ENCODE data around the gene MED13L. TPM values are rescaled to one million over a fixed set of nuclear protein-coding genes. Genes with fewer than 3 reads are reported as not detected.
"Not testable (repeated sequence)": the region's sequence is repeated elsewhere in the genome, so short reads cannot be mapped to it uniquely, and the experiment has no call there.

MED13L gene
- total RNA-seq, 1 donor from 2014 or later, result 89.0 TPM

GRCh38 chr12:116288735-116289134, 11.2 kb upstream of the MED13L start:
- H3K27me3 Mint-ChIP-seq (ENCODE audit: low read depth), result peaks cover 3% of the 10 kb centered on the region
- H3K9me3 Mint-ChIP-seq, result no peaks in the 10 kb centered on the region
- no peak overlapping the region for H3K4me3 Mint-ChIP-seq
- no peaks in the 10 kb centered on the region for H3K36me3 Mint-ChIP-seq (ENCODE audit: low read depth)
- H3K4me1 Mint-ChIP-seq, result peaks cover 21% of the 10 kb centered on the region
- no peak for DNase-seq (ENCODE audit: low read depth, low spot score)
- no peak overlapping the region for H3K27ac Mint-ChIP-seq (ENCODE audit: unreplicated experiment)
- no peak for TF ChIP-seq CTCF (conservative IDR thresholded peaks at IDR 0.05)

GRCh38 chr12:116287842-116288301, 10.4 kb upstream of the MED13L start:
- Mint-ChIP-seq H3K4me3 (no peak overlapping the region), H3K36me3 (ENCODE audit: low read depth) (no peaks in the 10 kb centered on the region), H3K27me3 (ENCODE audit: low read depth) (no peaks in the 10 kb centered on the region), H3K9me3 (no peaks in the 10 kb centered on the region), H3K27ac (ENCODE audit: unreplicated experiment) (no peak overlapping the region), H3K4me1 (peaks cover 19% of the 10 kb centered on the region)
- DNase-seq (ENCODE audit: low read depth, low spot score), result no peak
- no peak for TF ChIP-seq CTCF (conservative IDR thresholded peaks at IDR 0.05)

GRCh38 chr12:116284396-116284795, 6.9 kb upstream of the MED13L start:
- H3K27me3 Mint-ChIP-seq (ENCODE audit: low read depth), result no peaks in the 10 kb centered on the region
- no peak overlapping the region for H3K4me3 Mint-ChIP-seq
- no peak for TF ChIP-seq CTCF (conservative IDR thresholded peaks at IDR 0.05)
- H3K4me1 Mint-ChIP-seq, result peaks cover 24% of the 10 kb centered on the region
- no peak overlapping the region for H3K27ac Mint-ChIP-seq (ENCODE audit: unreplicated experiment)
- H3K9me3 Mint-ChIP-seq, result no peaks in the 10 kb centered on the region
- no peaks in the 10 kb centered on the region for H3K36me3 Mint-ChIP-seq (ENCODE audit: low read depth)
- no peak for DNase-seq (ENCODE audit: low read depth, low spot score)

GRCh38 chr12:116283881-116284280, 6.4 kb upstream of the MED13L start:
- not testable (repeated sequence) for H3K27ac Mint-ChIP-seq (ENCODE audit: unreplicated experiment); DNase-seq (ENCODE audit: low read depth, low spot score); H3K27me3 Mint-ChIP-seq (ENCODE audit: low read depth); H3K36me3 Mint-ChIP-seq (ENCODE audit: low read depth); H3K4me3 Mint-ChIP-seq; H3K9me3 Mint-ChIP-seq
- H3K4me1 Mint-ChIP-seq, result peaks cover 29% of the 10 kb centered on the region

GRCh38 chr12:116282371-116283286, 5.1 kb upstream of the MED13L start:
- no peak for DNase-seq (ENCODE audit: low read depth, low spot score)
- Mint-ChIP-seq H3K36me3 (ENCODE audit: low read depth) (no peaks in the 10 kb centered on the region), H3K4me3 (no peak overlapping the region), H3K27me3 (ENCODE audit: low read depth) (no peaks in the 10 kb centered on the region), H3K4me1 (peaks cover 37% of the 10 kb centered on the region), H3K27ac (ENCODE audit: unreplicated experiment) (no peak overlapping the region), H3K9me3 (no peaks in the 10 kb centered on the region)
- TF ChIP-seq CTCF (conservative IDR thresholded peaks at IDR 0.05), result no peak

All from neural crest cell (in vitro differentiated cells).